Activated T-cell treated with anti-CD3 and anti-CD28 coated beads, Interleukin-2, amount 50 U/mL, for 72 hours (primary cell): ENCODE results near the gene LYG1. TPM values are rescaled to one million over a fixed set of nuclear protein-coding genes. Genes with fewer than 3 reads are reported as not detected.
"Not testable (repeated sequence)": the region's sequence is repeated elsewhere in the genome, so short reads cannot be mapped to it uniquely, and the experiment has no call there.

Experiments
- ATAC-seq, 2 donors: fragments of 150-1000 bp; cut with Tn5 transposase; replicated peaks in 1 of 2; 2 replicates each; pipeline ENCODE4 v1.10.0; 2021; ENCODE audit warnings: moderate library complexity in 2 of 2, mild to moderate bottlenecking in 1 of 2
- DNase-seq, 2 donors: peaks; one replicate each; pipeline ENCODE4 v3.0.0; 2021 to 2022; ENCODE audit warnings: mixed read lengths in 1 of 2
- H3K27ac Mint-ChIP-seq: one replicate; pipeline ENCODE4 v1.8.0; 2022; ENCODE audit warnings: mild to moderate bottlenecking, moderate library complexity, mixed read lengths
- H3K27me3 Mint-ChIP-seq: one replicate; pipeline ENCODE4 v1.8.0; 2022; ENCODE audit warnings: low read depth, mixed read lengths
- H3K36me3 Mint-ChIP-seq, 2 donors: one replicate each; pipeline ENCODE4 v1.8.0; 2022; ENCODE audit warnings: mixed read lengths in 2 of 2, mild to moderate bottlenecking in 1 of 2; ENCODE audit not compliant: insufficient read depth in 2 of 2
- H3K4me1 Mint-ChIP-seq: one replicate; pipeline ENCODE4 v1.8.0; 2022; ENCODE audit warnings: low read depth, mixed read lengths
- H3K4me3 Mint-ChIP-seq, 2 donors: one replicate each; pipeline ENCODE4 v1.8.0; 2022; ENCODE audit warnings: mild to moderate bottlenecking in 2 of 2, mixed read lengths in 2 of 2, moderate library complexity in 2 of 2
- H3K9me3 Mint-ChIP-seq, 2 donors: one replicate each; pipeline ENCODE4 v1.8.0; 2022; ENCODE audit warnings: mixed read lengths in 2 of 2
- total RNA-seq, 2 donors: library from RNA; stranded (reverse); gene quantifications; one replicate each; pipeline ENCODE4 v1.2.3, GENCODE V29; 2022

Gene LYG1
- total RNA-seq: 1 to 10 TPM in 1 of 2 donors, under 1 TPM in 1; 0.83 to 1.5 TPM

- H3K4me1 Mint-ChIP-seq, DNase-seq, H3K9me3 Mint-ChIP-seq, H3K36me3 Mint-ChIP-seq, H3K27ac Mint-ChIP-seq, ATAC-seq, H3K4me3 Mint-ChIP-seq, H3K27me3 Mint-ChIP-seq: not testable (repeated sequence)
Observed at GRCh38 chr2:99301097-99301496, at the start of gene LYG1. TSS of gene LYG1 (minus strand) at chr2:99301197. CDS start at chr2:99295670, 5,527 bp downstream.

- Mint-ChIP-seq H3K4me1 (peaks cover 69% of the 10 kb centered on the region), H3K9me3 (no peaks in the 10 kb centered on the region), H3K36me3 (peaks cover 0 to 2% of the 10 kb centered on the region in 2 donors), H3K27ac (peak overlapping the region; percentile 64), H3K27me3 (no peaks in the 10 kb centered on the region), H3K4me3 (peak overlapping the region in 1 of 2 donors; percentile 19)
- no peak for DNase-seq
- no peak for ATAC-seq
Observed at GRCh38 chr2:99350194-99350593, 49.2 kb upstream of the LYG1 start.

DNA sequence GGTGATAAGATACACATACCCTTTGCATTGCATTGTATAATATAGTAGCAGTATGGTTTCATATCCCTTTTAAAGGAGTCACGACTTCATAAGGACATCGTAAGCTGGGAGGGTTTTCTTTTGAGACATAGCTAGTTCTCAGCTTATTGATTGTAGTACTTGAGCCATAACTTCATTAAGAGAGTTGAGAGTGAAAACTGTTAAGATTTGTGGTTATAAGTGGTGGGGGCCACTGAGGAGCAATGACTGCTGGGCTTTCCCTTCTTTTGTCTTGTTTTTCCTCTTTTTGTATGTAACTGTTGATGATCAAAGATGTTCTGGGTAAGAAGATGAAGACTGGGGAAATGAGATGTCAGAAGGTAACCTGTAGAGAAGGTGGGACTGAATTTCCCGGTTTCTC lies 47.2 kb upstream of the LYG1 start:
- H3K4me3 Mint-ChIP-seq: peak overlapping the region; percentile 44 to 74
- peak in 1 of 2 donors; percentile 4 for DNase-seq
- ATAC-seq: peak; percentile 88 to 89

GRCh38 chr2:99346218-99346617 lies 45.2 kb upstream of the LYG1 start:
- Mint-ChIP-seq H3K36me3 (peaks cover 0 to 9% of the 10 kb centered on the region in 2 donors), H3K27me3 (no peaks in the 10 kb centered on the region), H3K4me1 (peaks cover 83% of the 10 kb centered on the region), H3K4me3 (no peak overlapping the region), H3K27ac (no peak overlapping the region), H3K9me3 (no peaks in the 10 kb centered on the region)
- no peak for ATAC-seq
- no peak for DNase-seq

More for the DNA sequence above, 47.2 kb upstream of the LYG1 start:
- H3K9me3 Mint-ChIP-seq: no peaks in the 10 kb centered on the region
- peak overlapping the region; percentile 94 for H3K27ac Mint-ChIP-seq
- H3K4me1 Mint-ChIP-seq: peaks cover 66% of the 10 kb centered on the region
- H3K27me3 Mint-ChIP-seq: no peaks in the 10 kb centered on the region
- H3K36me3 Mint-ChIP-seq: peaks cover 0 to 3% of the 10 kb centered on the region in 2 donors

GRCh38 chr2:99345446-99345845 lies 44.4 kb upstream of the LYG1 start:
- DNase-seq, H3K27ac Mint-ChIP-seq, H3K27me3 Mint-ChIP-seq, H3K4me3 Mint-ChIP-seq, H3K36me3 Mint-ChIP-seq, ATAC-seq, H3K9me3 Mint-ChIP-seq: not testable (repeated sequence)
- H3K4me1 Mint-ChIP-seq: peaks cover 87% of the 10 kb centered on the region

- no peak overlapping the region for H3K4me3 Mint-ChIP-seq
- H3K36me3 Mint-ChIP-seq: peaks cover 0 to 9% of the 10 kb centered on the region in 2 donors
- DNase-seq (no peak), ATAC-seq (no peak)
- no peaks in the 10 kb centered on the region for H3K27me3 Mint-ChIP-seq
- H3K27ac Mint-ChIP-seq: peak overlapping the region; percentile 14
- H3K9me3 Mint-ChIP-seq: no peaks in the 10 kb centered on the region
- peaks cover 73% of the 10 kb centered on the region for H3K4me1 Mint-ChIP-seq
Observed at GRCh38 chr2:99342536-99342935, 41.5 kb upstream of the LYG1 start.

GRCh38 chr2:99340669-99341236 lies 39.8 kb upstream of the LYG1 start:
- ATAC-seq (no peak), DNase-seq (no peak)
- peaks cover 65% of the 10 kb centered on the region for H3K4me1 Mint-ChIP-seq
- peaks cover 0 to 9% of the 10 kb centered on the region in 2 donors for H3K36me3 Mint-ChIP-seq
- H3K4me3 Mint-ChIP-seq: peak overlapping the region in 1 of 2 donors; percentile 12
- no peaks in the 10 kb centered on the region for H3K27me3 Mint-ChIP-seq
- peak overlapping the region; percentile 85 for H3K27ac Mint-ChIP-seq
- H3K9me3 Mint-ChIP-seq: no peaks in the 10 kb centered on the region

DNA sequence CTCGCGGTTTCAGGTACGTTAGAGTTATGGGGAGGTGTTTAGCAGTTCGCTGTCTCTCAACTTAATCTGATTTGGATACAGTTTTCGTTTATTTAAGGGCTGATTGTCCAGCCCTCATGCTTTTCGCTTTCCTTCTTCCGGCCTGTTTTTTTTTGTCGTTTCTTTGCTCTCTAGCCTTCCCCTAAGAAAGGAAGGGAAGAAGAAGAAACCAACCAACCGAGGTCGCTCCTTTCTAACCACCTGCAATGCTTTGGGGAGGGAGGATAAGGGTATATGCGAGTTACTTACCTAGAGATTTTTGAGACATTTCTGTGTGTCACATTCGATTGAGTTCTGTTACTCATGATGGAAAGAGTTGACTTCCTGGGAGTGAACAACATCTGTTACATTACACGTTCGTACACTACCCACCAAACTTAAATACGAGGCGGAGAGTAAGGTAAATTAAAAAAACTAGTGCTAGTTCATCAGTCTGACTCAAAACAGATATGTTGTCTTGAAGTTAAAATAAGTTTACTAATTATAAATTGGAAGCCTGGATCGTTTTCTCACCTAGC lies 37.1 kb upstream of the LYG1 start:
- Mint-ChIP-seq H3K27ac (no peak overlapping the region), H3K27me3 (no peaks in the 10 kb centered on the region), H3K9me3 (no peaks in the 10 kb centered on the region), H3K4me3 (no peak overlapping the region), H3K36me3 (peaks cover 0 to 8% of the 10 kb centered on the region in 2 donors), H3K4me1 (peaks cover 65% of the 10 kb centered on the region)
- ATAC-seq: no peak
- peak; percentile 5 to 16 for DNase-seq

- DNase-seq (peak; percentile 97), ATAC-seq (peak; percentile 80 to 82)
- Mint-ChIP-seq H3K27me3 (no peaks in the 10 kb centered on the region), H3K4me1 (peaks cover 61% of the 10 kb centered on the region), H3K27ac (no peak within 1 kb of the TSS), H3K9me3 (no peaks in the 10 kb centered on the region), H3K4me3 (no peak within 1 kb of the TSS), H3K36me3 (peaks cover 1 to 5% of the 10 kb centered on the region in 2 donors)
Observed at GRCh38 chr2:99337113-99338028, 36.4 kb upstream of the LYG1 start, which contains the start of gene EIF5B. TSS of gene EIF5B (plus strand) at chr2:99337389. CDS start at chr2:99337555, 166 bp downstream.

DNA sequence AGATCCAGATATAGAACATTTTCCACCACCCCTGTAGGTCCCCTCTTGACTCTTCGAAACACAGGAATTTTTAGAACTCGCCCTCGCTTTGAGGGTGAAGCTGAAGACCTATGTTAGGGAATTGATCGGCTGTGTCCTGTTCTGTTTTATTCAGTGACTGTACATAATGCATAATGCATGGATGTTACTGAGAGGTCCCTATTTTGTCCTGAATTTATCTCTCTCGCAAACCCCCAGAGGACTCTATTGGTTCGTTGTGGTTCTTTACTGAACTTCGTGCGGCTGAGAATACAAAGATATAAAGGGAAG lies 35.8 kb upstream of the LYG1 start:
- H3K4me3 Mint-ChIP-seq: no peak overlapping the region
- H3K9me3 Mint-ChIP-seq: no peaks in the 10 kb centered on the region
- peaks cover 55% of the 10 kb centered on the region for H3K4me1 Mint-ChIP-seq
- peaks cover 1 to 7% of the 10 kb centered on the region in 2 donors for H3K36me3 Mint-ChIP-seq
- DNase-seq (no peak), ATAC-seq (peak; percentile 4 to 19)
- H3K27me3 Mint-ChIP-seq: no peaks in the 10 kb centered on the region
- H3K27ac Mint-ChIP-seq: no peak overlapping the region

- H3K9me3 Mint-ChIP-seq: no peaks in the 10 kb centered on the region
- no peaks in the 10 kb centered on the region for H3K27me3 Mint-ChIP-seq
- no peak within 1 kb of the TSS for H3K27ac Mint-ChIP-seq
- H3K4me1 Mint-ChIP-seq: peaks cover 49% of the 10 kb centered on the region
- ATAC-seq (peak; percentile 81 to 83), DNase-seq (peak; percentile 98 to 99)
- H3K36me3 Mint-ChIP-seq: peaks cover 1 to 9% of the 10 kb centered on the region in 2 donors
- no peak within 1 kb of the TSS for H3K4me3 Mint-ChIP-seq
Observed at GRCh38 chr2:99335911-99336803, 35.2 kb upstream of the LYG1 start, which contains the start of gene TXNDC9. TSS of gene TXNDC9 (minus strand) at chr2:99336333. CDS start at chr2:99333210, 3,123 bp downstream.

DNA sequence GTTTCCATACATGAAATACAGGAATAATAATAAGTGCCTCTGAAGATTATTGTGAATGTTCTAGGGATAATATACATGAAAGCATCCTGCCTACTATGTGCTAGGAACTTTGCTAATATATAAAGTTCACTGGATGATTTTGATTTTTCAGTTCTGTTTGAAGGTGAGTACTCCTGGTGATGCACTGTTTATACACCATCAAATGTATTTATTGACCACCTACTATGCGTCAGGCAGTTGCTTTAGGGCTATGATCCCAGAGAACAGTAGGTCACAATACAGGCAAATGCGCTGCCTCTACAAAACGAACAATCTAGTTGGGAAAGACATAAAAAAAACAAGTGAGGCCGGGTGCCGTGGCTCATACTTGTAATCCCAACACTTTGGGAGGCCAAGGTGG lies 24.4 kb upstream of the LYG1 start:
- no peak overlapping the region for H3K4me3 Mint-ChIP-seq
- no peaks in the 10 kb centered on the region for H3K9me3 Mint-ChIP-seq
- no peak for DNase-seq
- H3K27ac Mint-ChIP-seq: no peak overlapping the region
- H3K36me3 Mint-ChIP-seq: peaks cover 7 to 24% of the 10 kb centered on the region in 2 donors
- H3K27me3 Mint-ChIP-seq: no peaks in the 10 kb centered on the region
- no peak for ATAC-seq
- H3K4me1 Mint-ChIP-seq: no peaks in the 10 kb centered on the region
